LNCaP clone FGC (cell line): ENCODE measurements around the gene ZNF367.
A peak's percentile ranks its signal among the peaks of the same experiment; 100 is the strongest.

Experiments
- DNase-seq: peaks from one replicate; pipeline ENCODE4 v3.0.0-alpha.2; 2011; ENCODE audit warnings: low read depth
- H3K4me3 ChIP-seq: 2 replicates; pipeline ENCODE4 v1.5.1; 2011; ENCODE audit warnings: mild to moderate bottlenecking, low read depth, low read length, control low read depth
- TF ChIP-seq, protein P1 (sequence below): IDR thresholded peaks from 2 replicates; pipeline ENCODE4 v1.5.1; 2012; ENCODE audit warnings: mild to moderate bottlenecking; ENCODE audit not compliant: control insufficient read depth, insufficient read depth; ENCODE audit errors: extremely low read depth

The ZNF367 gene

GRCh38 chr9:96392263-96392662, 25.9 kb downstream of the ZNF367 start:
- H3K4me3 ChIP-seq = no peak overlapping the region
- TF ChIP-seq, protein P1, sequence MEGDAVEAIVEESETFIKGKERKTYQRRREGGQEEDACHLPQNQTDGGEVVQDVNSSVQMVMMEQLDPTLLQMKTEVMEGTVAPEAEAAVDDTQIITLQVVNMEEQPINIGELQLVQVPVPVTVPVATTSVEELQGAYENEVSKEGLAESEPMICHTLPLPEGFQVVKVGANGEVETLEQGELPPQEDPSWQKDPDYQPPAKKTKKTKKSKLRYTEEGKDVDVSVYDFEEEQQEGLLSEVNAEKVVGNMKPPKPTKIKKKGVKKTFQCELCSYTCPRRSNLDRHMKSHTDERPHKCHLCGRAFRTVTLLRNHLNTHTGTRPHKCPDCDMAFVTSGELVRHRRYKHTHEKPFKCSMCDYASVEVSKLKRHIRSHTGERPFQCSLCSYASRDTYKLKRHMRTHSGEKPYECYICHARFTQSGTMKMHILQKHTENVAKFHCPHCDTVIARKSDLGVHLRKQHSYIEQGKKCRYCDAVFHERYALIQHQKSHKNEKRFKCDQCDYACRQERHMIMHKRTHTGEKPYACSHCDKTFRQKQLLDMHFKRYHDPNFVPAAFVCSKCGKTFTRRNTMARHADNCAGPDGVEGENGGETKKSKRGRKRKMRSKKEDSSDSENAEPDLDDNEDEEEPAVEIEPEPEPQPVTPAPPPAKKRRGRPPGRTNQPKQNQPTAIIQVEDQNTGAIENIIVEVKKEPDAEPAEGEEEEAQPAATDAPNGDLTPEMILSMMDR = no peak
- DNase-seq = no peak

DNA sequence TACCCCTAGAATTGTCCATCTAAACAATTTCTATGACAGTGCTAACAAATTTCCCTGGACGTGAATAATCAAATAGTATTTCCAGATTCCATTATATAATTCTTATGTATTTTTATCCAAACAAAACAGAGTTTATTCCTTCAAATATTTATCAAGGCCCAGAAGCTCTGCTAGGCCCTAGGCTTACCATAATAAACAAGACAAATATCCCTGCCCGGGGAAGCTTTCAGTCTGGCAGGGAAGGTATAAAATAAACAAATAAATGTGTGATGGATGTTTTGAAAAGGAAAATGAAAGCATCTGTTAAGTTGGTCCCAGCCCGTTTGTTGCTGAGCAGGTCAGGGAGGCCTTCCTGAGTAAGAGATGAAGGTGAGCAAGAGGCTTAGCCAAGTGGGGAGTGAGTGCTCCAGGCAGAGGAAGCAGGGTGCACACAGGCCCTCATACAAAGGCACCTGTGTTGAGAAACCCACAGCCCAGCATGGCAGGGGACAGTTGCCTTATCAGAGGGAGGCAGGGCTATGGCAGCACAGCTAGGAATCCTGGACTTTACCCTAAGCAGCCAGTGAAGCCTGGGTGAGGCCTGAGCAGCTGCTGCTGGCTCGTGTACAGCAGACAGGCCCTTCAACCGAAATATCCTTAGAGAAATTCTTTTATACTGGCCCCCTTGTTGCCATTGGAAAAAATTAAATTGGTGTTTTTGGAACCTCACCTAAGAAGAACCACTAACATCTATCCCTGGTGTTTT, 27.0 kb downstream of the ZNF367 start:
- TF ChIP-seq, protein P1 = no peak

GRCh38 chr9:96388144-96388543, 30.0 kb downstream of the ZNF367 start:
- no peak for DNase-seq
- no peak overlapping the region for H3K4me3 ChIP-seq
- TF ChIP-seq, protein P1 = no peak

More for the DNA sequence above, 27.0 kb downstream of the ZNF367 start:
- DNase-seq = peak; percentile 52
- no peak overlapping the region for H3K4me3 ChIP-seq

GRCh38 chr9:96386157-96386556, 32.0 kb downstream of the ZNF367 start:
- DNase-seq = no peak
- H3K4me3 ChIP-seq = no peak overlapping the region
- TF ChIP-seq, protein P1 = no peak

- TF ChIP-seq, protein P1 = no peak
- peak within 1 kb of the TSS; percentile 65 for H3K4me3 ChIP-seq
- no peak for DNase-seq
Measured at GRCh38 chr9:96383165-96383942, 34.8 kb downstream of the ZNF367 start, which contains the start of gene SLC35D2. Gene SLC35D2 (minus strand): TSS chr9:96383711. CDS start chr9:96383634, 77 bp downstream.

DNA sequence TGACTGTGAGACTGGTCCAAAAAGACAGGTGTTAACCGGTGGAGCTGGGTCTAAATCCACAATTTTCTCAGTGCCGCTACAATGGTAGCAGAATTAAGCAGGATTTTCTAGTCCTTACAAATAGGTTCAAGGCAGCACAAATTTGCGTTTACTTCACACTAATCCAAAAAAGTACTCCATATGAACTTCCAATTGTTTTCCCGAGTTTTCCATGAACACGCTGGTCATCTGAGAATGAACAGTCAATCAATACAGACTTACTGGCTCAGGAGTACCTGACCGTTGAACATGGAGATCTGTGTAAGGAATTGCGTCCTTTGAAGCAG, 35.4 kb downstream of the ZNF367 start:
- peak overlapping the region; percentile 65 for H3K4me3 ChIP-seq
- TF ChIP-seq, protein P1 = no peak
- no peak for DNase-seq
